ENCODE data around the gene ATP1B3.
"Not testable (repeated sequence)": the region's sequence is repeated elsewhere in the genome, so short reads cannot be mapped to it uniquely, and the experiment has no call there.

The ATP1B3 gene

DNA sequence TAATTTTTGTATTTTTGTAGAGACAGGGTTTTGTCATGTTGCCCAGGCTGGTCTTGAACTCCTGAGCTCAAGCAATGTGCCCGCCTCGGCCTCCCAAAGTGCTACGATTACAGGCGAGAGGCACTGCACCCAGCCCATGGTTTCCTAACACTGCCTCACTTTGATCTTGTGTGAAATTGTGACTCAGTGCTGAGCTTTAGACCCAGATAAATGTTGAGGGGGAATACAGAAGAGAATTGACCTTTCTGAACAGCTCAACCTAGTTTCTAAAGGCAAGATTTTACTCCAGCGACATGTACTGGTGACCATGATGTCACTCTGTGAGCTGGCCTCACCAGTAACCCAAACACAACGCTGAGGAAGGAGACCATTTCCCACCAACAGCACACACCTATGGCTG lies 73.5 kb downstream of the ATP1B3 start:
- no peak for DNase-seq

- no peak for DNase-seq
These were observed 74.4 kb downstream of the ATP1B3 start for GRCh38 chr3:141950572-141951493.

- DNase-seq: no peak
These were observed 76.2 kb downstream of the ATP1B3 start for GRCh38 chr3:141952611-141953010.

DNA sequence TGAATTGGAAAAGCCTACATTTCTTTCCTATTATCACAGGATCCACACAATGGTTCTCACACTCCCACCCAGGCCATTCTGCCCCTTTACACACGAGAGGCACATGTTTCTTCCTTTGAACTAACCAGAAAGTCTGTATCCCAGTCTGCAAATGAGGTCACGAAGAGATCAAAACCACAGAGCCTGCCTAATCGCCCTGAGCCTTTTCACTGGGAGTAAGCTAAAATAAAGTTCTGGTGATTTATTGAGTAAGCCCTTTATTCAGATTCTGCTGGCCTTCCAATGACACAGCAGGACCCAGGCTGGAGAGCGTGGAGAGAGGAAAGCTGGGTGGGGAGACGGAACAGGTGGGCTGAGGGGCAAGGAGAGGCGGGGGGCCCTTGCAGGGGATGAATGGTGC lies 78.7 kb downstream of the ATP1B3 start:
- no peak for DNase-seq

DNA sequence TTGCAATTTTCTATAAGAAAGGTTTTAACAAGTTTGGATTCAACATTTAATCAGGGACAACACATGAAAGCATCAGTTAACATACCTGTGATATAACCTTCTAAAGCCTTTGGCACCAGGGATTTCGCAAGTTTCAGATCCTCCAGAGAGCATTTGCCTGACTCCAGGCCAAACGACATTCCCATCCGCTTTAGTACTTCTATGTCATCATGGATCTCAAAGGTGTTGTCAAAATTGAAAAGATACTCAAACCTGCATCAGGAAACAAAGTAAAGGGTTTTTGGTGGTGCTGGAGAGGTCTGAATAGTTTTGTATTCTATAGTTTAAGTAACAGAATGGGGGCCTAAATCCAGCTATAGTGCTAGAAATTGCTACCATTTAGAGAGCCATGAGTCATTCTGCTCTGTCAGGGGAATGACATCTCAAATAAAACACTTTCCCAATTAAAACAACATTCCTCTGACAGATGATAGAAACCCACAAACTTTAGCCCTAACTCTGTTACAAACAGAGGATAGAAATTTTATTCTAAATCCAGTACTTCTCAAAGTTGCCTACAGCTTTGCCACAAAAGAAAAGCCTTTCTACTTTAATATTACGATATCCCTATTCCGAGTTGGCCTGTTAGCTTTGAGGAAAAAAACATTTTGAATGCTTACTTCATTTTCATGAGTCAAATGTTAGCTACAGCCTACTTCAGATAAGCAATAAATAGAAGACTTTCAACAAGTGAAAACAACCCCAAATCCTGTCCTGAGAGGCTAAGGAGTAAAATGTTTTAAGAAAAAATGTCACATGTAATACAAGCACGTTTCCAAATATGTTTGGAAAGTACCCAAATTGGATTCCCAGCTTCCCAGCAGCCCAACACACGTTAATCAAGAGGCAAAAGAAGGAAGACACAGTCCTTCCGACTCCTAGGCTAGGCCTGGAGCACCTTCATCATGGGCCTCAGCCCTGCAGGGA lies 83.4 kb downstream of the ATP1B3 start:
- DNase-seq: no peak

GRCh38 chr3:141960731-141961130 lies 84.3 kb downstream of the ATP1B3 start:
- DNase-seq: no peak

- DNase-seq: no peak
These were observed 86.9 kb downstream of the ATP1B3 start for GRCh38 chr3:141963301-141963700.

- DNase-seq: no peak
These were observed 89.0 kb downstream of the ATP1B3 start for GRCh38 chr3:141965471-141965870.

GRCh38 chr3:141969711-141970110 lies 93.3 kb downstream of the ATP1B3 start:
- DNase-seq: no peak

GRCh38 chr3:141971571-141971970 lies 95.1 kb downstream of the ATP1B3 start:
- no peak for DNase-seq

DNA sequence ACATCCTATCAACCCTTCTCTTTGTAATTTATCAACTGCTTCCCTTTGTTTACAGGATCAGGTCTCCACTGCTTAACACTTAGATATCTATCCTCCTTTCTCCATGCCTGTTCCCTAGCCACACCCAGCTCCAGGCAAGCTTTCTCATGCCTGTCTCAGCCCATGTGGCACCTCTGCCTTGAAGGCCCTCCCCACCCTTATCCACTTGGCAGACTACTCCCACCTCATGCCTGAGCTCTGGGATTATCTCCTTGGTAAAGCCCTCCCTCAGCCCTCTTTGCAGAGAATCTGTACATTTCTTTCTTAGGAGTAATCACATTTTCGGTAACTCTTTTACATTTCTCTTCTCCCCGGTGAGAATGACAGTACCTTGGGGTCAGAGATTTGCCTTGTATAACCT lies 96.0 kb downstream of the ATP1B3 start:
- no peak for DNase-seq

DNA sequence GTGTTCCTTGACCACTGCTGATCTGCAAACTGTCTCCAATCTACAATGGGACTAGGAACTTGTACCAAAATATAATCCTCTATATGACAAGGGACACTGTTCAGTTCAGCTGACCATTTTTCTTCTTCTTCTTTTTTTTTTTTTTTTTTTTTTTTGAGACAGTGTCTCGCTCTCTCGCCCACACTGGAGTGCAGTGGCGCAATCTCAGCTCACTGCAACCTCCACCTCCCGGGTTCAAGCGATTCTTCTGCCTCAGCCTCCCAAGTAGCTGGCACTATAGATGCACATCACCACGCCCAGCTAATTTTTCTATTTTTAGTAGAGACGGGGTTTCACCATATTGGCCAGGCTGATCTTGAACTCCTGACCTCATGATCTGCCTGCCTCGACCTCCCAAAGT lies 98.3 kb downstream of the ATP1B3 start:
- not testable (repeated sequence) for DNase-seq
